Fibroblast of villous mesenchyme (primary cell): ENCODE measurements around the gene NECTIN1. TPM values are rescaled to one million over a fixed set of nuclear protein-coding genes. Genes with fewer than 3 reads are reported as not detected.
A peak's percentile ranks its signal among the peaks of the same experiment; 100 is the strongest.

Experiments used
- DNase-seq: peaks from one replicate; pipeline ENCODE4 v3.0.0-alpha.2; 2010; ENCODE audit warnings: low read depth
- H3K4me3 ChIP-seq: 2 replicates; pipeline ENCODE4 v1.5.1; 2011; ENCODE audit warnings: low read depth, mild to moderate bottlenecking, low read length
- CTCF ChIP-seq: IDR thresholded peaks from 2 replicates; pipeline ENCODE4 v1.5.1; 2012; ENCODE audit warnings: low read depth, mild to moderate bottlenecking, low read length; ENCODE audit not compliant: insufficient read depth
- total RNA-seq: library from RNA; depleted of rRNA; stranded (reverse); fragments of >200 nt; gene quantifications from 2 replicates; pipeline ENCODE4 v1.2.3, GENCODE V29; 2012

The NECTIN1 gene
- total RNA-seq, 1 donor: 3.9 TPM

- TF ChIP-seq CTCF: no peak
- DNase-seq: no peak
Measured at GRCh38 chr11:119763071-119763728, 34.2 kb upstream of the NECTIN1 start.

GRCh38 chr11:119759747-119760412 lies 30.9 kb upstream of the NECTIN1 start:
- DNase-seq: no peak
- H3K4me3 ChIP-seq: no peak overlapping the region
- no peak for TF ChIP-seq CTCF

More at GRCh38 chr11:119763071-119763728, 34.2 kb upstream of the NECTIN1 start:
- H3K4me3 ChIP-seq: no peak overlapping the region

GRCh38 chr11:119759324-119759723 lies 30.3 kb upstream of the NECTIN1 start:
- peak; percentile 51 for DNase-seq

GRCh38 chr11:119758291-119758690 lies 29.3 kb upstream of the NECTIN1 start:
- no peak for TF ChIP-seq CTCF
- DNase-seq: peak; percentile 38
- H3K4me3 ChIP-seq: no peak overlapping the region

More at GRCh38 chr11:119759324-119759723, 30.3 kb upstream of the NECTIN1 start:
- TF ChIP-seq CTCF: no peak
- no peak overlapping the region for H3K4me3 ChIP-seq

- no peak for TF ChIP-seq CTCF
- DNase-seq: no peak
- no peak overlapping the region for H3K4me3 ChIP-seq
Measured at GRCh38 chr11:119757378-119757777, 28.4 kb upstream of the NECTIN1 start.

- TF ChIP-seq CTCF: no peak
- H3K4me3 ChIP-seq: no peak overlapping the region
- DNase-seq: no peak
Measured at GRCh38 chr11:119756169-119756865, 27.3 kb upstream of the NECTIN1 start.
